HG02759 (cell line): Measurements from ENCODE around the gene PHB1.

ENCODE experiments used
- ATAC-seq: cut with Tn5 transposase; IDR thresholded peaks from one replicate; pipeline ENCODE4 v1.9.1; 2021; ENCODE audit warnings: mild to moderate bottlenecking, moderate library complexity; ENCODE audit not compliant: unreplicated experiment

Gene PHB1

DNA sequence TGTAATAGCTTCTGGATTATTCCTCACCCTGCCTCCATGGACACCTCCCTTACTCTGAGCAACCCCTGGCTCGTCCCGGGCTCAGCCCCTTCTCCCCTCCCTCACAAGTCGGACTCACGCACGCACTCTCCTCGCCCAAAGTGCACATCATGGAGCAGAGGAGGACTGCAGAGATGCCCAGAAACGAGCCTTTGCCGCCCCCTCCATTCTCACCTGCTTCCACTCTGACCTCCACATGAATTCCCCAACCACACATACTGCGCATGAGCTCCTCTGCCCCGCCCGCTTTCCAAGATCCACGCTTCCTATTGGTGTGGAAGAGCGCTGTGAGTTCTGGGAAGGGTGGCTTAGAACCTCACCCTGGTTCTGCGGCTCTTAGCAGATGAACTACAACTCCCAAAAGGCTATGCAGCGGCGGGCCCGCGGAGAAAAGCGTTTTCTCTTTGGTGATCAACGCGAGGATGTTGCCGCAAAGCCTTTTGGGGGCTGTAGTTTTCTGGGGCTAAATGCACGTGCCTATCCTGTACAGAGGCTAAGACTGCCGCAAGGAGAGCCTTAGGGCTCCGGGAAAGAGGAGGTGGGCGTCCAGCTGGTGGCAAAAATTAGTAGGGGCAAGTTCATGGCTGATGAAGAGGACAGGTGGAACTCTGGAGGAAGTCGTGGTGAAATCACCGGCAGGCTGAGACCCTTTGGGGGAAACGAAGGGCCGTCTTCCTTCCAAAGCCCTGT is at the start of gene PHB1:
Gene PHB1 (minus strand): TSS at position 261 of the 729 bp plus-strand sequence. CDS start 1,618 bp downstream, outside the sequence.
- peak; percentile 99 for ATAC-seq

DNA sequence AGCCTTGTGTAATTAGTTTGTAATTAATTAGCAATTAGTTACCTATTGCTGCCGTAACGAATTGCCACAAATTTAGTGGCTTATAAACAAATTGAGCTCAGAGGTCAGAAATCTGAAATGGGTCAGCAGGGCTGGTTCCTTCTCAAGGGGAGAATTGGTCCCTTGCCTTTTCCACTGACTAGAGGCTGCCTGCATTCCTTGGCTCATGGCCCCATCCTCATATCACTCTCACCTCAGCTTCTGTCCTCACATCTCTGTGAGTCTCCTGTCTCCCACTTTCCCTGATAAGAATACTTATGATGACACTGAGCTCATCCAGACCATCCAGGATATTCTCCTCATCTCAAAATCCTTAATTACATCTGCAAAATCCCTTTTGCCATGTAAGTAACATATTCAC is 49.4 kb upstream of the PHB1 start:
- no peak for ATAC-seq

DNA sequence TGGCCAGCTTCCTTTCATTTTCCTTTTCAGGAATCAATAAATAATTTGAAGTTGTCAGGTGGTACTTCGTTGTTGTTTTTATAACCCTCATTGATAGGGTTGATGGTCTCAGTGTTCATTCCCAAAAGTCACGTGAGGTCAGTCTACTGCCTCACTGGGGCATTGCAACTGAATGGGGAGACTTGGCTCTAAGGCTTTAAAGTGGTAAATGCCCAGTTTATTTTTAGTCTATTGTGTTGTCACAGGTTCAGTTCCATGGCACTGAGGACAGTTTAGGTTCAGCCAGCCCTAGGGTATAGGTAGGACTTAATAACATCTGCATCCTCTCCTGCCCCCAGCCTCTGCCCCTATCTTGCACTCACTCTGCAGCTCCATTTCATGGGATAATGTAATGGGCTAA is 46.9 kb upstream of the PHB1 start:
- no peak for ATAC-seq

DNA sequence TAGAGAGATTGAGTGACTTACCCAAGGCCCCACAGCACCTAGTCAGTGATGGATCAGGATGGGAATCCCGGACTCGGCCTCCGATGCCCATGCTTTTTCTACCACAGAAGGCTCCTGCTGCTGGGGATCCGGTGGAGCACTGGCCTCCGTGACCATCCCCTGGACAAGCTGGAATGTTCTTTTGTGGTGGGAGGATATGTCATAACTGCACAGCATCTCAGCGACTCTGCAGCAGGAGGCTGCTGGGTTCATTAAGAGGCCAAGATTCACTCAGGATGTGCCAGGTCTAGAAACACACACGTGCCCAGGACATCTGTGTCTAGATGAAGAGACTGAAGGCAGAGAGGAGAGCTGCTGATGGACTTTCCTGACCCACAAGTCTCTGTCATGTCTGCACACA is 45.7 kb upstream of the PHB1 start:
- ATAC-seq = no peak

DNA sequence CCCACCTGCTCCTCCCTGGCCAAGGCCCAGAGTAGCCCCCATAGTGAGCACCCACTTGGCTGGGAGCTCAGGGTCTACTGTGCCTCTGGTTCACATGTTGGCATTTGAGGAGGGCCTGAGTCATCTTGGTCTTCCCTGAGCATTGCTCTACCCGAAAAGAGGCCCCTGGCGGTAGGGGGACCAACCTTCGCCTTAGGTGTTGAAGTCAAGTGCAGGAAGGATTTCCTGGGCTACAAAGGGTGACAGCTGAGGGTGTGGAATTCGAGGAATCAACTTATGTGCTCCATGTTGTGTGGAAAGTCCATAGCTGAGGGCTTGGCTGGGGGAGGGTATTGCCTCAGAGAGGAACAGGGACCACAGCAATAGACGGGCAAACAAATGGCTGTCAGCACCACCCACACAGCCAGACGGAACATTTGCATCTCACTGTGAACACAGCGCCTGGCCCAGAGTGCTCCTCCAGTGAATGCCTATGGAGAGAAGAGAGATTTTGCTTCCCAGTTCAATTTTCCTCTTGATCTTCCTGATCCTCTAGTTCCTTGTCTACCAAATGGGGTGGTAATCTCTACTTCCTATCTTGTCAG is 44.8 kb upstream of the PHB1 start:
- ATAC-seq = no peak

DNA sequence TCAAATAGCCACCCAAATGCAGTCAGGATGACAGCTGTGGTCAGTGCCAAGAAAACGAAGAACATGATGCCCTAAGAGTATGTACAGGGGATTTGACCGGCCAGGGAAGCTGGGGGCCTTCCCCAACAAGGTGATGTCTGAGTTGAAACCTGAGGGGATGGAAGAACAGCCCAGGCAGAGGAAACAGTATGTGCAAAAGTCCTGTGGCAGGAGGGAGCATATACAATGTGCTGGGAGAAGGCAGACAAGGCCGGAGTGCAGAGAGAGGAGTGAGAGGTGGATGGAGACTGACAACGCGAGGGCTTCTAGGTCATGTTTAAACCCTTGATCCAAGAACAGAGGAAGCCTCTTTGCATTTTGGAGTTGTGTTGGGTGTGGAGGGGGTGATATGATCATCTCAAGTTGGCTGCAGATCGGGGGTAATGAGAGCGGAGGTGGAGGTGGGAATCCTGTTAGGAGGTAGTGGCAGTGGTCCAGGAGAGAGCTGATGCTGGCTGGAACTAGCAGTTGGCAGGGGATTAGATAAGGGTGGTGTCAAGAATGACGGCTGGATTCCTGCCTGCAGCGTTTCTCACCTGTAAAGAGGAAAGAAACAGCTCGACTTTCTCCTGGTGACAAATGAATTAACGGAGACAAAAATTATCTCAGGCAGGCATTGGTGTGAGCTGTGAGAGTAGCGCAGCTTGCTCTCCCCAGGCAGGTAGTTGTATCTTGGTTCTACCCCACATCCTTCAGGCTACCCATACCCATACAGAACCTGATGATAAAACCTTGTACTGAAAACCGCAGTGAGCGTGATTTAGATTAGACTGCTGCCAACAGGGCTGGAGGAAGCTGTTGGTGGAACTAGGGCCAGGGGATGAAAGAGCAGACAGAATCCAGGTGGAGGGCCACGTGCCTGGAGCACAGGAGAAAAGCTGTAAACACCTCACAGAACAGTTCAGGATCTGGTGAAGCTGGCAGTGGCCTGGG is 43.2 kb upstream of the PHB1 start:
- no peak for ATAC-seq

DNA sequence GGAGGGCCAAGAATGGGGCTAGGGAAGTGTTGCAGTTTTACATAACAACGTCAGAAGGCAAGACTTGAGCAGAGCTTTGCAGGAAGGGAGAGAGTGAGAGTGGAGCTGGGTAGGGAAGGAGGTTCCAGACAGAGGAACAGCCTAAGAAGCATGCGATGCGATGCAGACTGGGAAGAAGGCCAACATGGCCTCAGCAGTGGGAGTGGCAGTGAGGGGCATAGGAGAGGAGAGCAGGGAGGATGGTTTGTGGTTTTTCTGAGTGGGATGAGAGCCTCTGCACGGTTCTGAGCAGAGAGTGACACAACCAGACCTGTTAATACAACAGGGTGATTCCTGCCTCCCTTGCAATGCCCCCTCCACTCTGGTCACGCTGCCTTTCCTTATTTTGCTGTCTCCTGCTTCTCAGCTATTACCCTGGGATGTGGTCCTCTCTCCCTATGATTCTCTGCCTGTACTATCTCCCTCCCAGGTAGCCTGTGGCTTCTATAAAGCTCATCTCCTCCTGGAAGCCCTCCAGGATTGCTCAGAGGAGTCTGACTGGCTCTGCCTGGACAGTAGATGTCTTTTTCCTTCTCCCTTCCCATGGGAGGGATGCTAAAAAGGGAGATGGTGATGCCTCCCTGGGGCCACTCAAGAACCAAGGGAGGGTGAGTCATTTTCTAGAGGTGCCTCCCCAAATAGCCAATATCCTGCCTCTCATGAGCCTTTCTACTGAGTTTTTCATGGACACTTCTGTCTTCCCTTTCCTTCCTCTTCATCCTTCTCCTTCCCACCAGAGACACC is 41.7 kb upstream of the PHB1 start:
- ATAC-seq = no peak

DNA sequence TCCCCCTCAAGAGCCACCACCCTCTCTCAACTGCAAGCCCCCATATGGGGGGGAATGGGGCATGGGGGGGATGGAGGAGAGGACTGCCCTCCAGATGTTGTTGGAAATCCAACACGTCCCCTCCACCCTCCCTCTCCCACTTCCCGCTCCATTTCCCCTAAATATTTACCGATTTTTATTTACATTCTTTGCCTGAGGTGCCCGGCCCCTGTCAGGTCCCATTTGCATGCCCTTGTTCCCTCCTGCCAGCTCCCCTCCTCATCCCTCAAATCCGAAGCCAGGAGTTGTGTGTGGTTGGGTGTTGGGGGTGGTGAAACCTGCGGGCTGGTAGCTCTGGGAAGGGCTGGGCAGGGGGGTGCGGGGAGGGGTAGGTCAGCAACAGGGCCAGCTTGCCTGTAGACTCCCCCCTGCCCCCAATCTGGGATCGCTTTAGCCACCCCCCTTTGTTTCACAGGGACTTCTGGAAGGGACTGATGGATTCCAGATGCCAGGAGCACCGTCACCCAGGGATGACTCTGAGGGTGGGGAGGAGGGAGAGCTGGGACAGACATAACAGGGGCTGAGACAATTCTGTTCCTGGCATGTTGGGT is 40.7 kb upstream of the PHB1 start:
- ATAC-seq = no peak

DNA sequence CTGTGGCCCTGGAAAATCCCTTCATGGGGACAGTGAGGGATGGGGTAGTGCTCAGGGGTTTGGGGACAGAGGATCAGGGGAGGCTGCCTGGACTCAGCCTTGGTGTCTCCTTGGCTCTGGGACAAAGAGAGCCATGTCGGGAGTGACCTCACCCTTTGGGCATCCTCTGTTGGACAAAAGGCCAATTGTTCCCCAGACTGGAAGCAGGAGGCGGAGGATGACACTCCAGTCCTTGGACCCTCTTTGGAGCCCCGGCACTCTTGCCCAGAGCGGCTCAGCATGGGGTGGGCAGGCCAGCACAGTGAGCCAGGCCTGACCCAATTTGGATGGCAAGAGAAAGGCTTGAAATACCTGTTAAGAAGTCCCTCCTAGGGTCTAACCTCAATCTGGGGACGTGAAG is 39.4 kb upstream of the PHB1 start:
- no peak for ATAC-seq

DNA sequence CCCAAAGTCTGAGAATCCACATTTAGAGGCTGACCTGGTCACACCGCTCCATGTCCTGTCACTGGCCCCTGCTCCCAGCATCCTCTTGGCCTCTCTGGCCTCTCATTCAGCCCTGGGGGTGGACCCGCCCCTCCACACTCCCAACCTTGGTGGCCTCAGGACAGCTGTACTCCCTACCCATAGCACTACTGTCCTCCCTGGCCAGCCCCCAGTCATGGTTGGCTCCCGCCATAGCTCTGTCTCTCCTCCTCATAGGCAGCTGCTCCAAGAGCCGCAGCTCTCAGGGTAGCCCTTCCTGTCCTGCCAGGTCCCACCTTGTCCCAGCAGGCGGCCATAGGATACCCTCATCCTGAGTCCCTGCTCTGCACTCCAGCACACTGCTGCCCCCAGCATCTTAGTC is 38.0 kb upstream of the PHB1 start:
- ATAC-seq = no peak

DNA sequence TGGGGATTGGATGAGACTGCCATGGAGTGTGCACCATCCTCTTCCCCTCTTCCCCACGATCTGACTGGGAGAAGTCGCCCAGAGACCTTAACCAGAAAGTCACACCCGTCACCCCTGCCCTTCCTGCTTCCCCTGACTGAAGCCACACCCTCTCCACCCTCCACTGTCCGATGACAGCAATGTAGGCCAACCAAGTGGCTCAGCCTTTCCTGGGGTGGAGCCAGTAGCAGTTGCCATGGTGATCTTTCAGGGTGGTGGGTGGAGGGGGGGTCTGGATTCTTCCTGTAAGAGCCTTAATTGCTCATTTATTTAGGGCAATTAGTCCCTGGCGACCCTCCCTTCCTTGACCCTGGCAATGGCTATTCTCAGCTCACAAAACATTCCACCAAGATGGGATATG is 37.5 kb upstream of the PHB1 start:
- ATAC-seq = no peak

DNA sequence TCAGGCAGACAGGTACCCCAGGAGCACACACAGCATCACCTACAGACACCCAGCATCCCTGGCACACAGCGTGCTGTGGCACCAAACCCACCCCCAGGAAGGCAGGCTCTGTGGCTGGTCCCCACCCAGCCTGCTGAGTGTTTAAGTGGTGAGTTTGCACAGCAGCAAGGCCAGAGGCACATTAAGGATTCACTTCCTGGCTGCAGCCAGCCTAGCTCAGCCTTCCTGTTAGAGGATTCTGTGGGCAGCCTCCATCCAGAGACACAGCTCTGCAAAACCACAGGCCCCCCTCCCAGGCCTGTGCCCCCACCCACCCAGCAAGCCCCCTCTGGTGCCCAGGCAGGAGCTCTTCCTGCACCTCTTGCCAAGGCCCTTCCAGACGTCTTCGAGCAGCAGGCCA is 36.1 kb upstream of the PHB1 start:
- ATAC-seq = no peak

DNA sequence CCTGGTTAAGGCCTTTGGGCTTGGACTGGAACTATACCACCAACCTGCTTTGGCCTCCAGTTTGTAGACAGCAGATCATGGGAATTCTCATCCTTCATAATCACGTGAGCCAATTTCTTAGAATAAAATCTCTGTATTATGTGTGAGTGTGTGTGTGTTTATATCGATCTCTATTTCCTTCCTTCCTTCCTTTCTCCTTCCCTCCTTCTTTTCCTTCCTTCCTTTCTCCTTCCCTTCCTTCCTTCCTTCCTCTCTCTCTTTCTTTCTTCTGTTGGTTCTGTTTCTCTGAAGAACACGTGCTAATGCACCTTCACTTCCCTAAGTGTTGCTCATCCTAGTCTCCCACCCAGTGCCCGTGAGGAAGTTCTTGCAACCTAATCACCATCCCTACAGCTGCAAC is 35.5 kb upstream of the PHB1 start:
- ATAC-seq = no peak

DNA sequence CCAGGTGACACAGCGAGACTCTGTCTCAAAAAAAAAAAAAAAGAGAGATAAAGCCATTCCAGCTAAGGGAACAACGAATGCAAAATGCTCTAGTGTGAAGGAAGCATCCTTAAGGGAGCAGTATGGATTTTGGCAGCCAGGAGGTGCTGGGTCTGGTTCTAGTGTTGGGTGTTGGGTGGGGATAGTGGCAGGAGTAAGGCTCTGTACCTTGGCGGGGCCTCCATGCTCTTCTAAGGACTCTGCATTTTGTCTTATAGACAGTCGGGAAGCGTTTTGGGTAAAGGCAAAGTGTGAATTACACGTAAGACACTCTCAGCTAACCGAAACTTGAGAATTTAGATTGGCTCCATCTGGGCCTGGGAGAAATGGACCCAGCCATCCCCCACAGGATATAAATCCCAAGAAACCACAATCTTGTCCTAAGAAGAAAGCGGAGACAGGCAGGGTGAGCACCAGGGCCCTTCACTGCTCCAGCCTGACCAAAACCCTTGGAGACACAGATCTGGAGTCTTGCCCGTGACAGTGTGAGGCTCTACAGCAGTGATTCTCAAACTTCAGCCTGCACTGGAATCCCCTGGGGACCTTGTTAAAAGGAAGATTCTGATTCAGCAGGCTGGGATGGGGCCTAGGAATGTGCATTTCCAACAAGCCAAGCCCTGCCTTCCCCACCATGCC is 33.1 kb upstream of the PHB1 start:
- no peak for ATAC-seq

DNA sequence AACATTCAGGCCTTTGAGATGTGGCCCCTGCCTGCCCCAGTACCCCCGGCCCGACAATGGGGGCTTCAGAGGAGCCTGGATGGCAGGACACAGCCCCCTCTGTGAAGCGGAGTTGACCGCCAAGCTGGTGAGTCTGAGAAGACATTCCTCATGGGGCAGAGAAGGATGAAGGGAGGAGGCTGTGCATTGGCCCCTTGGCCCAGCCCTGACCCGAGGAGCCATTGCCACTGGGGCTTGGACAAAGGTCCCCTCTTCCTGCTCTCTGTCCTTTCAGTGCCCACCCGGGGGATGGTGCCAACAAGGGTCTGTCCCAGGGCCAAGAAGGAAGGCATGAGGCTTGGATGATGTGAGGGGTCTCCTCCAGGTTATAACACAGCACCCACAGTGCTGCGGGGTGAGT is 30.9 kb upstream of the PHB1 start:
- no peak for ATAC-seq

DNA sequence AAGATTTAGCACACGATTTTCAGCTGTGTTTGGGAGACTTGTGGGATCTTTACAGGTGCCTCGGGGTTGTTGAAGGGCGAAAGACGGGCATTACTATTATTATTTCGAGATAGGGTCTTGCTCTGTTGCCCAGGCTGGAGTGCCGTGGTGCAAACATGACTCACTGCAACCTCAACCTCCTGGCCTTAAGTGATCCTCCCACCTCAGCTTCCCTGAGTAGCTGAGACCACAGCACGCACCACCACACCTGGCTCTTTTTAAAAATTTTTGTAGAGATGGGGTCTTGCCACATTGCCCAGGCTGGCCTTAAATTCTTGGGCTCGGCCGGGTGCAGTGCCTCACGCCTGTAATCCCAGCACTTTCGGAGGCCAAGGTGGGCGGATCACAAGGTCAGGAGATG is 29.7 kb upstream of the PHB1 start:
- ATAC-seq = no peak

DNA sequence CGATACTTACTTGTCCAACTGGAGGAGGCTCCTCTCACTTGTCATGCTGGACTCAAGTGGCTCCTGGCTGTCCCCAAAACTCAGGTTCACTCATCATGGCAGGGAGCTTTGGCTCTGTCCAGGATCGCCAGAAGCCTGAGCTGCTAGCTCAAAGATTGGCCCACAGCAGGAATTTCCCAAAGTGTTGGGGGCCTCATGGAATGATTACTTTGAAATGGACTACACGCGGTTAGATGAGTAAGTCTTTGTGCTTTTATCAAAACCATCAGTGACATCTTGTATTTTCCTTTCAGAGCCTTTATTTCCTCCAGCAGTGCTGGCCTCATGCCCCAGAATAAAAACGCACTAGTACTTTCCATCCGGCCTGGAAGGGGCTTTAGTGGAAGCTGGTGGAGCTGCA is 29.2 kb upstream of the PHB1 start:
- no peak for ATAC-seq

DNA sequence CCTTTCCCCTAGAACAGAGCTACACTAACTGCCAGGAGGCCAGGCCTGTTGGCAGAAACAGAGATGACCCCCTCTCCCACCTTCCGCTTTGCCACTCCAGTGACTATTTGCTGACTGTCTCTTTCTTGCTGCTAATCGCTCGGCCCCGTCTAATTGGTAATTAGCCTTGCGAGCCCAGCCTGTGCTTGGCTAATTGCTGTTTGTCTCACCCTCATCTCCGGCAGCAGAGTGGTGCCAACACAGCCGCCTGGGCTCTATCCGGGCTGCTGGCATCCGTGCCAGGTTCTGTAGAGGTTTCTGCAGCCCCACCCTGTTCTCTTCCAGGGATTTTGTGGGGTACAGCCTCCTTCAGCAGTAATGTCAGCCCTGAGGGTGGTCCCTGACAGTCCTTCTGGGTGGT is 27.4 kb upstream of the PHB1 start:
- no peak for ATAC-seq

DNA sequence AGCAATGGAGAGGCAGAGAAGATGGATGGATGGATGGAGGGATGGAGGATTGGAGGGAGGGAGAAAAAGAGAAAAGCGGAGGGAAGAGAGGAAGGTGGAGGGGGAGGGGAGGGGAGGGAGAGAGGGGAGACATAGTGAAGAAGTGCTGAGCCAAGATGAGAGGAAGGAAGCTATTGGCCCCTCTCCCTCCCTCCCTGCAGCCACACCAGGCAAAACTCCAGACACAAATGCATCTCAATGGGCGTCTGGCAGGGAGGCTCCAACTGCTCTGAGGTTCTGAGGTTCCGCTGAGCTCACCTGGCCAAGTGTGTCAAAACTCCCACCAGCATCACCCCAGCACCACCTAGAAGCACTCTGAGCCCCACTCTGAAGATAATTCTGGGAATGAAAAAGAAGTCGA is 26.9 kb upstream of the PHB1 start:
- no peak for ATAC-seq

DNA sequence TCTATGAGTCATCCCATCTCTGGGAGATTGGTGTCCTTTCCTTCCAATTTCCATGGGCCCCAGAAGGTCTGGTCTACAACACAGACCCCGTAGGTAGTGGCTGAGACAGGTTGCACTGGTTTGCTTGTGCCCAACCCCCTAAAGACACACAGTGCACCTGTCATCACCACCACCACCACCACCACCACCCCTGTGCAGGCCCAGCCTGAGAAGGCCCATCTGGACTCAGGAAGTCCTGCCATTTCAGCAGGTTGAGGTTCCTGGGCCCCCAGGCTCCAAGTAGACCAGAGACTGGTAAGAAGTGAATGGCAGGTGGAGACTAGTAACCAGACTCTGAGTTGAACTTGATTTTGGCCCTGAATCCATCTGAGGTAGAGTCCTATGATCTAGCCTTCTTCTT is 25.9 kb upstream of the PHB1 start:
- no peak for ATAC-seq
